Parathyroid adenoma (tissue), 2 donors: ENCODE data around the gene PLCD3.

Source experiments
- H2AFZ ChIP-seq: fragments of 300-600 bp; sonication (generic); one replicate; pipeline ENCODE4 v1.7.0; 2017; ENCODE audit warnings: antibody characterized with exemption, mild to moderate bottlenecking
- H3K27ac ChIP-seq: fragments of 300-600 bp; sonication (generic); one replicate; pipeline ENCODE4 v1.7.0; 2017
- H3K27me3 ChIP-seq: fragments of 300-600 bp; sonication (generic); one replicate; pipeline ENCODE4 v1.7.0; 2017; ENCODE audit warnings: low read length; ENCODE audit not compliant: control insufficient read depth, insufficient read depth
- H3K36me3 ChIP-seq: fragments of 300-600 bp; sonication (generic); one replicate; pipeline ENCODE4 v1.7.0; 2017; ENCODE audit warnings: low read length; ENCODE audit not compliant: control insufficient read depth, insufficient read depth
- H3K4me1 ChIP-seq: fragments of 300-600 bp; sonication (generic); one replicate; pipeline ENCODE4 v1.7.0; 2017; ENCODE audit warnings: control low read depth
- H3K4me2 ChIP-seq: fragments of 300-600 bp; sonication (generic); one replicate; pipeline ENCODE4 v1.7.0; 2017; ENCODE audit warnings: low read length
- H3K4me3 ChIP-seq: fragments of 300-600 bp; sonication (generic); one replicate; pipeline ENCODE4 v1.7.0; 2017; ENCODE audit warnings: low read depth, low read length
- H3K79me2 ChIP-seq: fragments of 300-600 bp; sonication (generic); one replicate; pipeline ENCODE4 v1.7.0; 2017; ENCODE audit warnings: control low read depth
- H3K9ac ChIP-seq: fragments of 300-600 bp; sonication (generic); one replicate; pipeline ENCODE4 v1.7.0; 2017; ENCODE audit warnings: mild to moderate bottlenecking
- H3K9me3 ChIP-seq: fragments of 300-600 bp; sonication (generic); one replicate; pipeline ENCODE4 v1.7.0; 2017; ENCODE audit warnings: low read length; ENCODE audit not compliant: control insufficient read depth
- CTCF ChIP-seq: fragments of 300-600 bp; sonication (generic); IDR thresholded peaks from one replicate; pipeline ENCODE4 v1.7.0; 2017; ENCODE audit warnings: antibody characterized with exemption, mild to moderate bottlenecking
- donor health status: primary hyperparathyroidism.

The PLCD3 gene

GRCh38 chr17:45160447-45161287, 28.4 kb upstream of the PLCD3 start:
- peak overlapping the region; percentile 77 for H2AFZ ChIP-seq
- H3K79me2 ChIP-seq = peaks cover 39% of the 10 kb centered on the region
- peaks cover 22% of the 10 kb centered on the region for H3K4me1 ChIP-seq
- peak overlapping the region; percentile 99 for H3K27ac ChIP-seq
- no peaks in the 10 kb centered on the region for H3K9me3 ChIP-seq
- peak; percentile 37 for TF ChIP-seq CTCF
- peak overlapping the region; percentile 88 for H3K4me2 ChIP-seq
- no peaks in the 10 kb centered on the region for H3K36me3 ChIP-seq
- peak overlapping the region; percentile 96 for H3K9ac ChIP-seq
- H3K27me3 ChIP-seq = no peaks in the 10 kb centered on the region
- H3K4me3 ChIP-seq = peak overlapping the region; percentile 90

GRCh38 chr17:45156242-45156641, 23.9 kb upstream of the PLCD3 start:
- Histone ChIP-seq H3K27me3 (no peaks in the 10 kb centered on the region), H3K79me2 (peaks cover 50% of the 10 kb centered on the region), H3K9ac (no peak overlapping the region), H3K4me3 (no peak overlapping the region), H3K36me3 (no peaks in the 10 kb centered on the region), H3K27ac (no peak overlapping the region), H2AFZ (no peak overlapping the region), H3K9me3 (no peaks in the 10 kb centered on the region), H3K4me2 (no peak overlapping the region), H3K4me1 (peaks cover 22% of the 10 kb centered on the region)
- no peak for TF ChIP-seq CTCF

- H3K4me2 ChIP-seq = no peak overlapping the region
- H3K4me3 ChIP-seq = no peak overlapping the region
- H3K27ac ChIP-seq = no peak overlapping the region
- H3K27me3 ChIP-seq = no peaks in the 10 kb centered on the region
- H3K36me3 ChIP-seq = no peaks in the 10 kb centered on the region
- H3K9me3 ChIP-seq = no peaks in the 10 kb centered on the region
- peaks cover 22% of the 10 kb centered on the region for H3K4me1 ChIP-seq
- H3K79me2 ChIP-seq = peaks cover 50% of the 10 kb centered on the region
- no peak for TF ChIP-seq CTCF
- H2AFZ ChIP-seq = no peak overlapping the region
- H3K9ac ChIP-seq = no peak overlapping the region
Measured at GRCh38 chr17:45155483-45155882, 23.2 kb upstream of the PLCD3 start.

GRCh38 chr17:45155029-45155428, 22.7 kb upstream of the PLCD3 start:
- H2AFZ ChIP-seq = no peak overlapping the region
- H3K9ac ChIP-seq = no peak overlapping the region
- no peak overlapping the region for H3K27ac ChIP-seq
- no peaks in the 10 kb centered on the region for H3K27me3 ChIP-seq
- H3K79me2 ChIP-seq = peaks cover 50% of the 10 kb centered on the region
- H3K4me2 ChIP-seq = no peak overlapping the region
- TF ChIP-seq CTCF = no peak
- H3K9me3 ChIP-seq = no peaks in the 10 kb centered on the region
- peaks cover 21% of the 10 kb centered on the region for H3K4me1 ChIP-seq
- H3K4me3 ChIP-seq = no peak overlapping the region
- H3K36me3 ChIP-seq = no peaks in the 10 kb centered on the region
